HepG2 (cell line): Measurements from ENCODE around the gene KLHL3. TPM values are rescaled to one million over a fixed set of nuclear protein-coding genes. Genes with fewer than 3 reads are reported as not detected.

Source experiments
- ATAC-seq: fragments of 200-7000 bp; cut with Tn5 transposase; 3 replicates; pipeline ENCODE4 v1.9.1; 2020; ENCODE audit warnings: mild to moderate bottlenecking, moderate library complexity
- BruUV-seq: library from RNA; stranded (reverse); fragments of 400-500 nt; replicated peaks from 2 replicates; lab custom pipeline; 2021; lab: Mats Ljungman, UMichigan
- CTCF ChIA-PET: fragments of 300-600 bp; formaldehyde crosslinking; extraction: SDS; loops from one replicate; lab custom pipeline; 2021; ENCODE audit warnings: low total read pairs, inconsistent platforms, low intra/inter-chr PET ratio; lab: Yijun Ruan, JAX
- POLR2A ChIA-PET: fragments of 350-600 bp; sonication (Branson Sonifier 250); formaldehyde crosslinking; loops from one replicate; lab custom pipeline; 2020; ENCODE audit warnings: antibody characterized with exemption, inconsistent platforms; lab: Yijun Ruan, JAX
- DNase-seq: peaks from one replicate; pipeline ENCODE4 v3.0.0-alpha.2; 2015; ENCODE audit warnings: low spot score
- FAIRE-seq: peaks from 3 replicates; lab custom pipeline; 2011; peaks lifted over from hg19 to GRCh38; lab: Jason Lieb, UNC
- H2AFZ ChIP-seq: one replicate; pipeline ENCODE4 v1.6.1; 2011; ENCODE audit warnings: low read length, inconsistent platforms
- H3K27ac ChIP-seq: fragments of 300-600 bp; 3 replicates; pipeline ENCODE4 v1.8.0; 2011; ENCODE audit warnings: mixed run types, mild to moderate bottlenecking, mixed read lengths, low read length, inconsistent platforms; ENCODE audit not compliant: insufficient read depth; ENCODE audit errors: extremely low read length
- H3K27me3 ChIP-seq, 2 experiments: fragments of 200-600 bp in 1 of 2; 2 replicates in 1 of 2; 3 replicates in 1 of 2; pipeline versions ENCODE4 v1.6.0 to v1.8.0; 2011; ENCODE audit warnings: low read length in 2 of 2, mild to moderate bottlenecking in 2 of 2, moderate library complexity in 2 of 2, inconsistent platforms in 1 of 2; ENCODE audit not compliant: insufficient read depth in 2 of 2, control insufficient read depth in 1 of 2
- H3K36me3 ChIP-seq, 2 experiments: fragments of 200-600 bp in 1 of 2; replicated peaks in 1 of 2; 2 replicates in 1 of 2; 3 replicates in 1 of 2; pipeline versions ENCODE4 v1.5.1 to v1.8.0; 2011; ENCODE audit warnings: low read length in 2 of 2, inconsistent platforms in 1 of 2; ENCODE audit not compliant: insufficient read depth in 2 of 2, control insufficient read depth in 1 of 2
- H3K4me1 ChIP-seq: 2 replicates; pipeline ENCODE4 v1.5.1; 2012; ENCODE audit warnings: low read length, inconsistent platforms; ENCODE audit not compliant: insufficient read depth
- H3K4me2 ChIP-seq: 2 replicates; pipeline ENCODE4 v1.6.0; 2011; ENCODE audit warnings: low read depth, low read length, inconsistent platforms
- H3K4me3 ChIP-seq, 3 experiments: fragments of 200-600 bp in 1 of 3; sonication (generic), shearing (Covaris generic) in 1 of 3; replicated peaks in 1 of 3; 2 replicates each; pipeline ENCODE4 v1.5.1; 2011 to 2016; ENCODE audit warnings: low read length in 3 of 3, inconsistent platforms in 2 of 3, low read depth in 2 of 3, mild to moderate bottlenecking in 2 of 3, control low read depth in 1 of 3, mixed read lengths in 1 of 3; ENCODE audit not compliant: insufficient read depth in 1 of 3
- H3K79me2 ChIP-seq: one replicate; pipeline ENCODE4 v1.6.1; 2011; ENCODE audit warnings: low read length, inconsistent platforms; ENCODE audit not compliant: insufficient read depth
- H3K9ac ChIP-seq: 2 replicates; pipeline ENCODE4 v1.6.0; 2011; ENCODE audit warnings: mild to moderate bottlenecking, low read depth, low read length, inconsistent platforms; ENCODE audit not compliant: insufficient read depth
- H3K9me3 ChIP-seq: 2 replicates; pipeline ENCODE4 v1.5.1; 2012; ENCODE audit warnings: mild to moderate bottlenecking, low read length
- H4K20me1 ChIP-seq: 2 replicates; pipeline ENCODE4 v1.6.0; 2011; ENCODE audit warnings: inconsistent platforms, mild to moderate bottlenecking, low read length, moderate library complexity; ENCODE audit not compliant: insufficient read depth
- BCL6 ChIP-seq: IDR thresholded peaks from 2 replicates; pipeline ENCODE4 v1.6.1; 2016; ENCODE audit warnings: missing genetic modification reagents, missing compliant biosample characterization
- FOXP4 ChIP-seq: sonication (generic); formaldehyde crosslinking; IDR thresholded peaks from 2 replicates; pipeline ENCODE4 v1.4.0; 2020; ENCODE audit warnings: missing genetic modification reagents
- HNF1B ChIP-seq: sonication (generic); formaldehyde crosslinking; IDR thresholded peaks from 2 replicates; pipeline ENCODE4 v1.5.1; 2020; ENCODE audit warnings: mild to moderate bottlenecking, moderate library complexity, missing genetic modification reagents
- KDM6A ChIP-seq: IDR thresholded peaks from 2 replicates; pipeline ENCODE4 v1.6.1; 2016; ENCODE audit warnings: low read depth
- NFRKB ChIP-seq: fragments of 450-650 bp; IDR thresholded peaks from 2 replicates; pipeline ENCODE4 v1.6.1; 2017
- PPARG ChIP-seq: conservative IDR thresholded peaks from 2 replicates; pipeline ENCODE4 v1.6.1; 2016; ENCODE audit warnings: missing biosample characterization, missing genetic modification reagents
- SALL1 ChIP-seq: sonication (generic); formaldehyde crosslinking; IDR thresholded peaks from 2 replicates; pipeline ENCODE4 v1.8.0; 2022; ENCODE audit warnings: mild to moderate bottlenecking, missing genetic modification reagents
- ZFP82 ChIP-seq: sonication (generic); formaldehyde crosslinking; IDR thresholded peaks from 2 replicates; pipeline ENCODE4 v1.5.1; 2020; ENCODE audit warnings: mild to moderate bottlenecking, missing genetic modification reagents, borderline replicate concordance
- ZMYM3 ChIP-seq: sonication (generic); formaldehyde crosslinking; IDR thresholded peaks from 2 replicates; pipeline ENCODE4 v1.5.1; 2020; ENCODE audit warnings: mild to moderate bottlenecking, missing genetic modification reagents
- ZNF33A ChIP-seq: sonication (generic); formaldehyde crosslinking; IDR thresholded peaks from 2 replicates; pipeline ENCODE4 v1.5.1; 2020; ENCODE audit warnings: missing genetic modification reagents, mild to moderate bottlenecking, moderate library complexity, borderline replicate concordance
- ZNF33B ChIP-seq: sonication (generic); formaldehyde crosslinking; IDR thresholded peaks from 2 replicates; pipeline ENCODE4 v1.5.1; 2020; ENCODE audit warnings: mild to moderate bottlenecking, missing genetic modification reagents
- ZNF383 ChIP-seq: sonication (generic); formaldehyde crosslinking; IDR thresholded peaks from 2 replicates; pipeline ENCODE4 v1.4.0; 2020; ENCODE audit warnings: missing genetic modification reagents, mild to moderate bottlenecking, borderline replicate concordance
- ZNF552 ChIP-seq: sonication (generic); formaldehyde crosslinking; IDR thresholded peaks from 2 replicates; pipeline ENCODE4 v1.9.0; 2022; ENCODE audit warnings: missing genetic modification reagents, mild to moderate bottlenecking, borderline replicate concordance
- ZNF577 ChIP-seq: sonication (generic); formaldehyde crosslinking; IDR thresholded peaks from 2 replicates; pipeline ENCODE4 v1.4.0; 2020; ENCODE audit warnings: mild to moderate bottlenecking, low read depth, missing genetic modification reagents, borderline replicate concordance
- WGBS: methylation state at CpG from one replicate; pipeline ENCODE4 v1.1.6; 2017; ENCODE audit warnings: low lambda C conversion rate; 5-methylcytosine and 5-hydroxymethylcytosine counted together
- in situ Hi-C: cut with HindIII; loops from 2 replicates; pipeline ENCODE4 v1.10.0; 2017; ENCODE audit warnings: low pct_unique_long_range_greater_than_20kb; ENCODE audit not compliant: extremely low pct_ligation_motif_present
- intact Hi-C: fragments of 100-400 bp; cut with micrococcal nuclease; formaldehyde crosslinking; loops from one replicate; pipeline ENCODE4 v1.10.0; 2022; ENCODE audit not compliant: unreplicated experiment
- polyA plus RNA-seq, 8 experiments: library from polyadenylated mRNA; depleted of rRNA in 3 of 8; stranded (reverse) in 7 of 8; unstranded in 1 of 8; fragments of >200 nt; fragmentation: Illumina TruSeq in 4 of 8; extraction: Trizol in 4 of 8; gene quantifications; 2 replicates each; pipeline versions ENCODE4 v1.2.1 to v1.2.3, GENCODE V29; 2011 to 2016; ENCODE audit warnings: low read depth in 4 of 8, missing spikeins in 1 of 8, mixed read lengths in 1 of 8; ENCODE audit not compliant: insufficient read depth in 1 of 8
- total RNA-seq, 5 experiments: library from RNA; depleted of rRNA; stranded (reverse); fragments of >200 nt; fragmentation: Illumina TruSeq; extraction: Trizol; gene quantifications; 2 replicates each; pipeline ENCODE4 v1.2.3, GENCODE V29; 2016; ENCODE audit warnings: low read depth in 1 of 5

Gene KLHL3
- total and polyA plus RNA-seq, 2 of the 13 experiments (the other 11 are each of a cell fraction or from before 2014, with no cell fraction given), result 0.02 to 0.08 TPM

- no peak for TF ChIP-seq ZNF577 (CRISPR knock-in tag)
These were observed 69.0 kb downstream of the KLHL3 start (continued) for GRCh38 chr5:137666901-137667300.

- no peaks in the 10 kb centered on the region for H3K36me3 ChIP-seq
- POLR2A ChIA-PET, result no interaction called here
- ATAC-seq, result no peak
- BruUV-seq, result no TSS peak
- H4K20me1 ChIP-seq, result no peaks in the 10 kb centered on the region
- H2AFZ ChIP-seq, result no peak overlapping the region
- H3K27ac ChIP-seq, result no peak overlapping the region
- H3K79me2 ChIP-seq, result no peaks in the 10 kb centered on the region
- peaks cover 10% of the 10 kb centered on the region for H3K4me1 ChIP-seq
- H3K9ac ChIP-seq, result no peak overlapping the region
- no peak overlapping the region for H3K4me3 ChIP-seq
- 3% methylated on average over 3 of the region's 3 CpGs for WGBS
- TF ChIP-seq ZMYM3 (CRISPR knock-in tag) (no peak), HNF1B (CRISPR knock-in tag) (no peak), NFRKB (no peak), FOXP4 (CRISPR knock-in tag) (no peak), KDM6A (no peak), ZFP82 (no peak), ZNF552 (CRISPR knock-in tag) (no peak), BCL6 (CRISPR knock-in tag) (no peak), PPARG (no peak), ZNF33B (CRISPR knock-in tag) (no peak), ZNF383 (no peak), SALL1 (CRISPR knock-in tag) (no peak), ZNF33A (CRISPR knock-in tag) (no peak)
- H3K27me3 ChIP-seq, result no peaks in the 10 kb centered on the region
- intact Hi-C loops, result no loop called here
- no peak for FAIRE-seq
- DNase-seq, result no peak
- H3K4me2 ChIP-seq, result no peak overlapping the region
- in situ Hi-C loops, result no loop called here
- no peaks in the 10 kb centered on the region for H3K9me3 ChIP-seq
- CTCF ChIA-PET, result no interaction called here
These were observed 69.4 kb downstream of the KLHL3 start for GRCh38 chr5:137666461-137666850.
